Measurements from ENCODE around the gene RANGRF.

GRCh38 chr17:8318010-8318935 is 29.8 kb downstream of the RANGRF start:
- no peak for TF ChIP-seq ESRRG (CRISPR knock-in tag; IDR thresholded peaks at IDR 0.05)
- TF ChIP-seq BACH2 (CRISPR knock-in tag; IDR thresholded peaks at IDR 0.05; ENCODE audit: borderline replicate concordance) = no peak
- no peak for TF ChIP-seq PATZ1 (CRISPR knock-in tag; IDR thresholded peaks at IDR 0.05; ENCODE audit: borderline replicate concordance)
